Measurements from ENCODE around the gene LAMA4. TPM values are rescaled to one million over a fixed set of nuclear protein-coding genes. Genes with fewer than 3 reads are reported as not detected.

The LAMA4 gene
- total RNA-seq, 1 experiment from 2014 or later = 11.9 TPM

GRCh38 chr6:112118034-112118433 is 136.3 kb downstream of the LAMA4 start:
- BruUV-seq (replicated peaks) = no TSS peak
- ChIA-PET POLR2A (no interaction called here), CTCF (no interaction called here)
- DNase-seq (ENCODE audit: low read depth, low spot score) (no peak), ATAC-seq (no peak)
- TF ChIP-seq, protein P1, sequence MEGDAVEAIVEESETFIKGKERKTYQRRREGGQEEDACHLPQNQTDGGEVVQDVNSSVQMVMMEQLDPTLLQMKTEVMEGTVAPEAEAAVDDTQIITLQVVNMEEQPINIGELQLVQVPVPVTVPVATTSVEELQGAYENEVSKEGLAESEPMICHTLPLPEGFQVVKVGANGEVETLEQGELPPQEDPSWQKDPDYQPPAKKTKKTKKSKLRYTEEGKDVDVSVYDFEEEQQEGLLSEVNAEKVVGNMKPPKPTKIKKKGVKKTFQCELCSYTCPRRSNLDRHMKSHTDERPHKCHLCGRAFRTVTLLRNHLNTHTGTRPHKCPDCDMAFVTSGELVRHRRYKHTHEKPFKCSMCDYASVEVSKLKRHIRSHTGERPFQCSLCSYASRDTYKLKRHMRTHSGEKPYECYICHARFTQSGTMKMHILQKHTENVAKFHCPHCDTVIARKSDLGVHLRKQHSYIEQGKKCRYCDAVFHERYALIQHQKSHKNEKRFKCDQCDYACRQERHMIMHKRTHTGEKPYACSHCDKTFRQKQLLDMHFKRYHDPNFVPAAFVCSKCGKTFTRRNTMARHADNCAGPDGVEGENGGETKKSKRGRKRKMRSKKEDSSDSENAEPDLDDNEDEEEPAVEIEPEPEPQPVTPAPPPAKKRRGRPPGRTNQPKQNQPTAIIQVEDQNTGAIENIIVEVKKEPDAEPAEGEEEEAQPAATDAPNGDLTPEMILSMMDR (IDR thresholded peaks at IDR 0.05) = no peak
- TF ChIP-seq REST (IDR thresholded peaks at IDR 0.05; ENCODE audit: insufficient read depth in 1 of 2, low read depth in 2 of 2, low read length in 1 of 2) = no peak
- TF ChIP-seq POLR2AphosphoS5 (IDR thresholded peaks at IDR 0.05; ENCODE audit: low read depth, low read length) = no peak
- TF ChIP-seq TCF7L2 (IDR thresholded peaks at IDR 0.05; ENCODE audit: low read depth, low read length) = no peak
- no peak for TF ChIP-seq SIN3A (IDR thresholded peaks at IDR 0.05; ENCODE audit: borderline replicate concordance, insufficient read depth, low read depth, low read length)
- in situ Hi-C loops (cut with HindIII; ENCODE audit: low pct_unique_long_range_greater_than_20kb, low sequenced_read_pairs) (no loop called here), intact Hi-C loops (cut with micrococcal nuclease; ENCODE audit: unreplicated experiment) (no loop called here)
- Histone ChIP-seq H3K27ac (ENCODE audit: low read length) (no peak overlapping the region), H3K4me3 (ENCODE audit: low read depth in 2 of 2, low read length in 2 of 2) (no peak overlapping the region), H3K4me1 (ENCODE audit: control insufficient read depth, insufficient read depth, low read length) (no peaks in the 10 kb centered on the region), H3K36me3 (ENCODE audit: control insufficient read depth, insufficient read depth, low read length) (no peaks in the 10 kb centered on the region), H3K27me3 (ENCODE audit: control insufficient read depth, insufficient read depth, low read length) (no peaks in the 10 kb centered on the region), H3K9me3 (ENCODE audit: control insufficient read depth, insufficient read depth, low read depth, low read length) (no peaks in the 10 kb centered on the region)

GRCh38 chr6:112117554-112117953 is 136.8 kb downstream of the LAMA4 start:
- no peak for TF ChIP-seq SIN3A (IDR thresholded peaks at IDR 0.05; ENCODE audit: borderline replicate concordance, insufficient read depth, low read depth, low read length)
- no peak for TF ChIP-seq REST (IDR thresholded peaks at IDR 0.05; ENCODE audit: insufficient read depth in 1 of 2, low read depth in 2 of 2, low read length in 1 of 2)
- TF ChIP-seq POLR2AphosphoS5 (IDR thresholded peaks at IDR 0.05; ENCODE audit: low read depth, low read length) = no peak
- TF ChIP-seq, protein P1 (IDR thresholded peaks at IDR 0.05) = no peak
- no peak for TF ChIP-seq TCF7L2 (IDR thresholded peaks at IDR 0.05; ENCODE audit: low read depth, low read length)
- Histone ChIP-seq H3K4me3 (ENCODE audit: low read depth in 2 of 2, low read length in 2 of 2) (no peak overlapping the region), H3K27ac (ENCODE audit: low read length) (no peak overlapping the region), H3K27me3 (ENCODE audit: control insufficient read depth, insufficient read depth, low read length) (no peaks in the 10 kb centered on the region), H3K9me3 (ENCODE audit: control insufficient read depth, insufficient read depth, low read depth, low read length) (no peaks in the 10 kb centered on the region), H3K4me1 (ENCODE audit: control insufficient read depth, insufficient read depth, low read length) (no peaks in the 10 kb centered on the region), H3K36me3 (ENCODE audit: control insufficient read depth, insufficient read depth, low read length) (no peaks in the 10 kb centered on the region)
- DNase-seq (ENCODE audit: low read depth, low spot score) = no peak
- POLR2A ChIA-PET = no interaction called here
- CTCF ChIA-PET = no interaction called here
- peak; percentile 45 for ATAC-seq
- intact Hi-C loops (cut with micrococcal nuclease; ENCODE audit: unreplicated experiment) = no loop called here
- no TSS peak for BruUV-seq (replicated peaks)
- in situ Hi-C loops (cut with HindIII; ENCODE audit: low pct_unique_long_range_greater_than_20kb, low sequenced_read_pairs) = no loop called here

Measured in Panc1 (cell line).